ENCODE results near the gene MAN1C1. TPM values are rescaled to one million over a fixed set of nuclear protein-coding genes. Genes with fewer than 3 reads are reported as not detected.

MAN1C1 gene
- total and polyA plus RNA-seq, 10 of the 15 experiments (the other 5 are each of a cell fraction or from before 2014, with no cell fraction given) = 0.12 to 0.56 (median 0.22) TPM; not detected in 3

DNA sequence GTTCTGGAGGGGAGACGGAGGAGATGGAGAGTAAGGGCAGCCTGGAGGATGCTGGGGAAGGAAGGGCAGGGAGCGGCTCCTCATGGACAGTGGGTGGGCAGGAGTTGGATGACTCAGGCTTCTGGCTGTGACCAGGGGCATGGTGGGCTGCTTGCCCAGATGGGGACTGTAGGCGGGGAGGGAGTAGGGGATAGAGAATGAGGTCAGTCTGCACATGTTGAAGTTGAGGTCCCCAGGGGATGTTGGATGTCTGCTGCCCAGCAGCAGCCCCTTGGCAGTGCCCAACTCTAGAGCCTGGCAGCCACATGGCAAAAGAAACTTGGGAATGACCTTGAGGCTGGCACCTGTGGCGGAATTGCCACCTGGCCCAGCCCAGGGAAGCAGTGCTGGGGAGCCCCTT is 189.8 kb downstream of the MAN1C1 start (continued):
- no peak for TF ChIP-seq TCF12 (IDR thresholded peaks at IDR 0.05; ENCODE audit: low read depth, low read length)
- no peak for TF ChIP-seq SIX5 (IDR thresholded peaks at IDR 0.05; ENCODE audit: low read depth, low read length, severe bottlenecking)
- TF ChIP-seq BRCA1 (IDR thresholded peaks at IDR 0.05; ENCODE audit: low read depth, low read length) = no peak
- TF ChIP-seq, protein P1, sequence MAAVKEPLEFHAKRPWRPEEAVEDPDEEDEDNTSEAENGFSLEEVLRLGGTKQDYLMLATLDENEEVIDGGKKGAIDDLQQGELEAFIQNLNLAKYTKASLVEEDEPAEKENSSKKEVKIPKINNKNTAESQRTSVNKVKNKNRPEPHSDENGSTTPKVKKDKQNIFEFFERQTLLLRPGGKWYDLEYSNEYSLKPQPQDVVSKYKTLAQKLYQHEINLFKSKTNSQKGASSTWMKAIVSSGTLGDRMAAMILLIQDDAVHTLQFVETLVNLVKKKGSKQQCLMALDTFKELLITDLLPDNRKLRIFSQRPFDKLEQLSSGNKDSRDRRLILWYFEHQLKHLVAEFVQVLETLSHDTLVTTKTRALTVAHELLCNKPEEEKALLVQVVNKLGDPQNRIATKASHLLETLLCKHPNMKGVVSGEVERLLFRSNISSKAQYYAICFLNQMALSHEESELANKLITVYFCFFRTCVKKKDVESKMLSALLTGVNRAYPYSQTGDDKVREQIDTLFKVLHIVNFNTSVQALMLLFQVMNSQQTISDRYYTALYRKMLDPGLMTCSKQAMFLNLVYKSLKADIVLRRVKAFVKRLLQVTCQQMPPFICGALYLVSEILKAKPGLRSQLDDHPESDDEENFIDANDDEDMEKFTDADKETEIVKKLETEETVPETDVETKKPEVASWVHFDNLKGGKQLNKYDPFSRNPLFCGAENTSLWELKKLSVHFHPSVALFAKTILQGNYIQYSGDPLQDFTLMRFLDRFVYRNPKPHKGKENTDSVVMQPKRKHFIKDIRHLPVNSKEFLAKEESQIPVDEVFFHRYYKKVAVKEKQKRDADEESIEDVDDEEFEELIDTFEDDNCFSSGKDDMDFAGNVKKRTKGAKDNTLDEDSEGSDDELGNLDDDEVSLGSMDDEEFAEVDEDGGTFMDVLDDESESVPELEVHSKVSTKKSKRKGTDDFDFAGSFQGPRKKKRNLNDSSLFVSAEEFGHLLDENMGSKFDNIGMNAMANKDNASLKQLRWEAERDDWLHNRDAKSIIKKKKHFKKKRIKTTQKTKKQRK (IDR thresholded peaks at IDR 0.05; ENCODE audit: low read depth, low read length) = no peak

DNA sequence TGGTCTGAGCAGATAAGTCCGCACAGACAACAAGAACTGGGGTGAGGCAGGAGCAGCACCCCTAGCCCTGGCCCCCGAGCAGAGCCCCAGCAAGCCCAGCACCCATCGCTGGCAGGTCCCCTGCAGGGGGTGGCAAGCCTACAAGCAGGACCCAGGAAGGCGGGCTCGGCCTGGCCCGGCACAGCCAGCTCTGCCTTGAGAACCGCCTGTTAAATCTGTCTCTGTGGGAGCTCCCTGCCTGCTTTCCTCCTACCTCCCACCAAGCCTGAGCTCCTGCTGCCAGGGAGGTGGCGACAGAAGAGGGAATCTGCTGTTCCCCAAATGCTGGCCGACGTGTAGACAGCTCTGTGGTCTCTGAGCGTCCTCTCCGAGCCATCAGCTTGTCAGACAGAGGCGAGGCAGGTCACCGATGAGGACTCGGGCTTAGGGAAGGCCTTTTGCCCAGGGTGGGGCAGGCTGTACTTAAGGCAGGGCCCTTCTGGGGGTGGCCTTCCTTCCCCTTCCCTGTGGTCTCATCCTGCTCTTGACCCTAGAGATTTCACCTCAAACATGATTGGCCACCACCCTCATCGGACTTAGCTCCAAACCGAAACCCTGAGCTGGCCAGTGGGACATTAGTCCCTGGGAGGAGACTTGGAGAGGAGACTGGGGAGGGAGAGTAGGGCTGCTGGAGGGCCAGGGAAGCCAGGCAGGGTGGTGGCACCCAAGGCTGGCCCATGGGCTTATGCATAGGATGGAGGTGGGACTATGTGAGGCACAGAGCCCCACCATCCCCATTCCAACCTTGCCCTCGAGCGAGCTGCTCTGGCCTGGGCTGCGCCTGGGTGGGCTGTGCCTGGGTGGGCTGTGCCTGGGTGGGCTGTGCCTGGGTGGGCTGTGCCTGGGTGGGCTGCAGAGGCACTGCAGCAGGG is 191.1 kb downstream of the MAN1C1 start:
- H3K36me3 ChIP-seq (ENCODE audit: control insufficient read depth in 2 of 2, insufficient read depth in 2 of 2, low read length in 1 of 2) = no peaks in the 10 kb centered on the region
- H3K9ac ChIP-seq (ENCODE audit: control insufficient read depth, insufficient read depth, low read length) = no peak overlapping the region
- POLR2A ChIA-PET = interaction anchor here (0.5 to 0.6 kb wide), 2 partner anchors 315 to 1060 kb away, joined by 4 to 6 read pairs; no protein-coding TSS in a partner anchor
- in situ Hi-C loops (cut with MboI) (loop anchor here (25.0 kb wide), 1 partner anchor 395 kb away; the partner anchor contains the start of gene RHCE), intact Hi-C loops (cut with micrococcal nuclease; ENCODE audit: unreplicated experiment) (loop anchor here (10.0 kb wide), 1 partner anchor 563 kb away; the partner anchor contains the start of gene RSRP1)
- H3K4me3 ChIP-seq = no peak overlapping the region
- DNase-seq (ENCODE audit: low read depth, low spot score) (no peak), FAIRE-seq (no peak), ATAC-seq (no peak)
- no peak overlapping the region for H3K4me2 ChIP-seq (ENCODE audit: control insufficient read depth, insufficient read depth)
- no peak overlapping the region for H2AFZ ChIP-seq (ENCODE audit: control insufficient read depth, low read depth, low read length)
- WGBS (ENCODE audit: insufficient coverage, insufficient replicate concordance, low lambda C conversion rate, missing lambda C conversion rate) = 76% methylated on average over 17 of the region's 20 CpGs
- H4K20me1 ChIP-seq (ENCODE audit: control insufficient read depth, insufficient read depth) = no peaks in the 10 kb centered on the region
- BruUV-seq (replicated peaks) = no TSS peak
- H3K4me1 ChIP-seq (ENCODE audit: control insufficient read depth, insufficient read depth, low read length) = peaks cover 30% of the 10 kb centered on the region
- no peaks in the 10 kb centered on the region for H3K79me2 ChIP-seq (ENCODE audit: control insufficient read depth, insufficient read depth, low read length)
- SMC1A ChIA-PET (ENCODE audit: uncharacterized antibody, unreplicated experiment) = no interaction called here
- H3K9me3 ChIP-seq (replicated peaks; ENCODE audit: control insufficient read depth, insufficient read depth, low read length) = no peaks in the 10 kb centered on the region
- no peak overlapping the region for H3K27ac ChIP-seq (ENCODE audit: control insufficient read depth, insufficient read depth)
- CTCF ChIA-PET = interaction anchor here (1.2 to 8.1 kb wide), 2 partner anchors 9 to 304 kb away, joined by 4 to 63 read pairs; partner anchors contain the start of gene SELENON
- no peaks in the 10 kb centered on the region for H3K27me3 ChIP-seq (replicated peaks in 1 of 2; ENCODE audit: control insufficient read depth in 2 of 2, insufficient read depth in 2 of 2, low read length in 1 of 2)
- RAD21 ChIA-PET (ENCODE audit: unreplicated experiment) = interaction anchor here (0.8 to 3.2 kb wide), 2 partner anchors 190 to 199 kb away, joined by 3 to 13 read pairs; partner anchors contain the start of gene PAFAH2
- no peak for TF ChIP-seq TARDBP (IDR thresholded peaks at IDR 0.05; ENCODE audit: borderline replicate concordance)
- TF ChIP-seq SMAD5 (IDR thresholded peaks at IDR 0.05; ENCODE audit: low read depth) = no peak
- TF ChIP-seq MEF2B (IDR thresholded peaks at IDR 0.05; ENCODE audit: partially characterized antibody, poor library complexity, severe bottlenecking) = no peak
- TF ChIP-seq ZSCAN29 (IDR thresholded peaks at IDR 0.05) = no peak
- no peak for TF ChIP-seq RUNX3 (IDR thresholded peaks at IDR 0.05; ENCODE audit: low read length)
- TF ChIP-seq SUZ12 (IDR thresholded peaks at IDR 0.05; ENCODE audit: unreplicated experiment) = no peak
- no peak for TF ChIP-seq NBN (IDR thresholded peaks at IDR 0.05)
- TF ChIP-seq EP300 (IDR thresholded peaks at IDR 0.05; ENCODE audit: borderline replicate concordance in 1 of 2, control insufficient read depth in 1 of 2, low read depth in 2 of 2, low read length in 2 of 2) = no peak
- no peak for TF ChIP-seq JUNB (IDR thresholded peaks at IDR 0.05)
- no peak for TF ChIP-seq GABPA (IDR thresholded peaks at IDR 0.05; ENCODE audit: low read depth)
- no peak for TF ChIP-seq KLF5 (IDR thresholded peaks at IDR 0.05; ENCODE audit: partially characterized antibody)
- TF ChIP-seq HDAC6 (IDR thresholded peaks at IDR 0.05; ENCODE audit: unreplicated experiment) = no peak
- TF ChIP-seq CEBPB (IDR thresholded peaks at IDR 0.05; ENCODE audit: borderline replicate concordance in 1 of 2, low read depth in 2 of 2, low read length in 2 of 2) = no peak

Measured in GM12878 (cell line).